IPS-NIHi11 (cell line): Measurements from ENCODE around the gene MCF2L.

ENCODE experiments used
- DNase-seq: peaks from one replicate; pipeline ENCODE4 v3.0.0; 2012; ENCODE audit warnings: mixed read lengths, low spot score

MCF2L gene

GRCh38 chr13:113148940-113149503 is 180.0 kb downstream of the MCF2L start:
- no peak for DNase-seq
